GM11168 (cell line): ENCODE data around the gene ST8SIA4.

Experiments
- in situ Hi-C: fragments of 300-500 bp; cut with MboI; formaldehyde crosslinking; loops from one replicate; pipeline ENCODE4 v1.12.0; 2022; ENCODE audit warnings: low sequenced_read_pairs; ENCODE audit not compliant: unreplicated experiment

ST8SIA4 gene

DNA sequence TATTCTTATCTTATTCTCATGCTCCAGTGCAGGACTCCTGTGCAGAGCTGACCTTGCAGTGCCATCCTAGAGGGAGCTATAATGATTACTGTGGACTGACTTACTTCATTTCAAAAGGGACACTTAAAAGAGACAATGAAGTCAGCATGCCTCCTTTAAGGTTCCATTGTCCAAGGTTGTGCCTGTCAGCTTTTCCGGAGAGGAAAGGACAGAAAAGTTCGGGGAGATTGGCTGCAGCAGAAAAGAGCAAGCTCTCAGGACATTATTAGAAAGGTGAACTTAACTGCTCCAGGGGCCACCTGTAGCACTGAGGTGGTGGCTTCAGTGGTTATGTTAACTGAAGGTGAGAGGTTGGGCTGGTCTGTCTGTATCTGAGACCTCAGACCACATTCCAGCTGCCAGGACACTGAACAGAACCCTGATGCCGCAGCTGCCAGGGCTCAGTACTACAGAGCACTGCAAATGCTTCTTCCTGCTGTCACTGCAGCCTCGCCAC is 112.9 kb downstream of the ST8SIA4 start:
- in situ Hi-C loops = no loop called here

DNA sequence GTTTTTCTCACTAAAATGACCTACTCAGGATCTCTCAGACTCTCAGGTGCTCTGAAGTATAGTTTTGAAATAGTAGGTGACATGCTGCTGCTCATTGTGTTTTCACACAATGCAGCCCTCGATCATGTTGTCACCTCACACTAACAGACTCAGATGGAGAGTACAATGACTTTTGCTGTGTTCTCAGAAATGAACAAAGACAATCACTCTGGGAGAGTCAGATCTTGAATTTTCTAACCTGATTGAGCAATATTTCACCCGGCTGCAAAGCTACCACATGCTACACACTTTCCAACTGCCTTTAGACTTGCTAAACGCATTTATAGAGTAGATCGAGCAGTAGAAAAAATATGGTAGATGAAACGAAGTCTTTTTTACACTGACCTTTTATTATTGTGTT is 113.4 kb downstream of the ST8SIA4 start:
- in situ Hi-C loops = loop anchor here (5.0 kb wide), 1 partner anchor 113 kb away; the partner anchor contains the start of gene ST8SIA4

DNA sequence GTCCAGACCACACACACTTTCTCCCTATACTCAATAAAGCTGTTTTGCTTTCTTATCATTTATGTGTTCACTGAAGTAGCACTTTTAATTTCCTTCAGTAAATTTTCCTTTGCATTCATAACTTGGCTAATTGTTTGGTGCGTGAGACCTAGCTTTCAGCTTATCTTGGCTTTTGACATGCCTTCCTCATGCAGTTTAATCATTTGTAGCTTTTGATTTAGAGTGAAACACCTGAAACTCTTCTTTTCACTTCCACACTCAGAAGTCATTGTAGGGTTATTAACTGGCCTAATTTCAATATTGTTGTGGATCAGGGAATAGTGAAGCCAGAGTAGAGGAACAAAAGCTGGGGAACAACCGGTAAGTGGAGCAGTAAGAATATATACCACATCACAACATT is 114.7 kb downstream of the ST8SIA4 start:
- in situ Hi-C loops = loop anchor here (5.0 kb wide), 1 partner anchor 114 kb away; the partner anchor contains the start of gene ST8SIA4

DNA sequence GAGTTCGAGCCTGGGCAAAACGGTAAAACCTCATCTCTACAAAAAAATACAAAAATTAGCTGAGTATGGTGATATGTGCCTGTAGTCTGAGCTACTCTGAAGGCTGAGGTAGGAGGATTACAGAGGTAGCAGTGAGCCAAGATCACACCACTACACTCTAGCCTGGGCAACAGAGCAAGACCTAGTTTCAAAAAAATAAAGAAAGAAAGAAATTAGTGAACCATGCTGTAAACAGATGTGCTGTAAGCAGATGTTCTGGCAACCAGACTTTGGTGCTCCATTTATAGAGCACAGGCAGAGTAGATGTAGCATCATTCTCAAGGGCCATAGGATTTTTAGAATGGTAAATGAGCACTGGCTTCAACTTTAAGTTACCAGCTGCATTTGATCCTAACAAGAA is 115.4 kb downstream of the ST8SIA4 start:
- in situ Hi-C loops = loop anchor here (5.0 kb wide), 1 partner anchor 115 kb away; the partner anchor contains the start of gene ST8SIA4

DNA sequence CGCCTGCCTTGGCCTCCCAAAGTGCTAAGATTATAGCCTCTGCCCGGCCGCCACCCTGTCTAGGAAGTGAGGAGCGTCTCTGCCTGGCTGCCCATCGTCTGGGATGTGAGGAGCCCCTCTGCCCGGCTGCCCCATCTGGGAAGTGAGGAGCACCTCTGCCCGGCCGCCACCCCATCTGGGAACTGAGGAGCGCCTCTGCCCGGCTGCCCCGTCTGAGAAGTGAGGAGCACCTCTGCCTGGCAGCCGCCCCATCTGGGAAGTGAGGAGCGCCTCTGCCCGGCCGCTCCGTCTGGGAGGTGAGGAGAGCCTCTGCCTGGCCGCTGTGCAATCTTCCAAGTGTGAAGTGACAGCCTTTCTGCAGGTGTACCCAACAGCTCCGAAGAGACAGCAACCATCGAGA is 117.5 kb downstream of the ST8SIA4 start:
- in situ Hi-C loops = loop anchor here (5.0 kb wide), 1 partner anchor 117 kb away; the partner anchor contains the start of gene ST8SIA4

DNA sequence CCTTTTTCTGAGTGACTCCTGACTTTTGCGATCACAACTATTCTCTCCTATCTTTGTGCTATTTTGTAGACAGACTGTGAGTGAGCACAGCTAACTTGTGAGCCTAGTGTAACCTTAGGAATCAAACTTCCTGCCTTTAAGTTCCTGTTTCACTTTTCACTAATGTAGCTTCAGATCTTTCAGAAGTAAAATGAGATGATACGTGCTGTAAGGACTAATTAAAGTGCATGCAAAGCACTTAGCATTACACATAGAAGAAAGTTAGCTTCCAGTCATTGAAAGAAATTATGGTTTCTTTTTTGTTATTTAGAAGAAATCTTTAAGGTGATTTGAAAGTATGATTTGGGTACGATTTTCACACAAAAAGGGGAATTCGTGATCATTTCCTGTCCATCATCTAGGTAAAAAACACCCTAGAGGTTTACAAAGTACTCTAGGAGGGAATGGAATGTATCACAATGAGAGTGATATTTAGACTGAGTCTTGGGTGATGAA is 122.7 kb downstream of the ST8SIA4 start:
- in situ Hi-C loops = no loop called here

DNA sequence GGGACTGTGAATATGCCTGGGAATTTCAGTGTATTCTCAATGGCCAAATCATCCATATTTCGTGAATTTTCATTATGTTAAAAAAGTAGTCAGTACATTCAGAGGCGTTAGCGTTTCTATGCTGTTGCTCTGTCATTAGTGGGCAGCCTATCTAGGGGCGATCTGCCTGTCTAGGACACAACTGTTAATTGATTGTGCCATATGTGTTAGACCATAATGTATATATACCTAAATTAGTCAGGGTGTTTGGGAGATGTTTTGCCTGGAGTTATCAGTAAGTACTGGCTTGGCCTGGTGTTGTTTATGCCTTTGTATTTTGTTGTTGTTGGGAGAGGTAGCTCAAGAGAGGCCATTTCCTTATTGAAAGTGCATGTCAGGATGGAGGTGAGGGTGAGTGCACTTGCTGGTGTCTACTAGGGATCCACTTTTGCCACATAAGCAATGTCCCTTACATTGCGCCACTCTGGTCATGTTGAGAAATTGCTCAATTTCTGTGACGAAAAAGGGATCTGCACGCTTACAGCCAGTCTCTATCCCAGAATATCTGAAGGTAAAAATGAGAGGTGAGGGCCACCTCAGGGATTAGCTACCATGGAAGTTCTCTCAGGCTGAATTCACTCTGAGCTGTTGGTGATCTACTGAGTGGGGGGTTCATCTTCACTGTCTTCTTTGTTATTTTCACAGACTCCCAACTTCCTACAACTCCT is 123.3 kb downstream of the ST8SIA4 start:
- in situ Hi-C loops = no loop called here

DNA sequence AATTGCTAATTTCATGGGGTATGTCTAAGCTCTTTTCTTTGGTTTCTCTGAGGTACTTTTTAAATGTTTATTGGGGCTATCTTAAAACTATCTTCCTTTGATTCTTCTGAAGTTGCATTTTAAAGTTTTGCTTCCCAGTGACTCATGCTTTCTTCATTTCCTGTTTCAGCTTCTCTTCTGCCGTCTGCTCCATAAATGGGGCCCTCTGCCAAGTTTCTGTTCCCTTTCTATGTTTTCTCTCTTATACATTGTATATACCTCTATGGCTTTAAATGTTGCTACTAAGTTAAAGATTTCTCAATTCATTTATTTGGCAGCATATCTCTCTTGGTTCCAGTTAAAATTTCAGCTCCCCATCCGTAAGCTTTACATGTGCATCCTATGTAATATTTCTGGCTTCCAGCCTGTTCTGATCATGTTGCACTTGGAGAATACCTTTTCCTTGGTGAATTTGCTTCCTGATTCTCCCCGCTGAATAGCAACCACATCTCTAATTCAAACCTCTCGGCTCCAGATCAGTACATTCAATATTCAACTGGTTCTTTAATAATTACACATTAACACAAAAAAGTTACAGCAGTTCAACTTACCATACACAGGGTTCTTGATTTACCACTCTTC is 125.3 kb downstream of the ST8SIA4 start:
- in situ Hi-C loops = no loop called here

DNA sequence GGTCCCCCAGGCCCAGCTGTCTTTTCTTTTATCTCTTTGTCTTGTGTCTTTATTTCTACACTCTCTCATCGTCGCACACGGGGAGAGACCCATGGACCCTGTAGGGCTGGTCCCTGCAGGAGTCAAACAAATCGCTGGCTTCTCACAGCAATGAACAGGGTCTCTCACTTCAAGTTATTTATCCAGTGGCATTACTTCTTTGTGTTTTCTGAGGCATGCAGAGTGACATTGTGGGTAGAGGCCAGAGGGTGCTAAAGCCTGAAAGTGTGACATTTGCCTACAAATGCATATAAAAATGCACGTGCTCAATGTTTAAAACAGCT is 127.6 kb downstream of the ST8SIA4 start:
- in situ Hi-C loops = no loop called here

DNA sequence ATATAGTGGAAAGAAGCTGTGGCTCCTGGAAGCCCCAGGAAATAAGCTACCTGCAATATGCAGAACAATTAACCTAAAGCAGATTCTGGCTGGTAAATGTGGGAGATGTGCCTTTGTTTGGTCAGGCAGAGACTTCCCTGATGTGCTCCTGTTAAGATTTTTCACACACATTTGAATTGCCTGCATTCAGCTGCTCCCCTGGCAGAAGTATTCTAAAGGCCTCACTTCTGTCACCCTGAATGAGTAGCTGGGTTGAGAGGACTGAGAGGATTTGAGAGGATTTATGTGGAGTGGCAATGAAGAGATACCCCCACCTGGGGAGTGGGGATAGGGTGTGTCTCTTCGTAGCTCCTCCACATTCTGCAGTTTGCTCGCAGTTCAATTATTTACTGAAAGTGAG is 130.5 kb downstream of the ST8SIA4 start:
- in situ Hi-C loops = loop anchor here (25.0 kb wide), 1 partner anchor 265 kb away; no protein-coding TSS in a partner anchor

DNA sequence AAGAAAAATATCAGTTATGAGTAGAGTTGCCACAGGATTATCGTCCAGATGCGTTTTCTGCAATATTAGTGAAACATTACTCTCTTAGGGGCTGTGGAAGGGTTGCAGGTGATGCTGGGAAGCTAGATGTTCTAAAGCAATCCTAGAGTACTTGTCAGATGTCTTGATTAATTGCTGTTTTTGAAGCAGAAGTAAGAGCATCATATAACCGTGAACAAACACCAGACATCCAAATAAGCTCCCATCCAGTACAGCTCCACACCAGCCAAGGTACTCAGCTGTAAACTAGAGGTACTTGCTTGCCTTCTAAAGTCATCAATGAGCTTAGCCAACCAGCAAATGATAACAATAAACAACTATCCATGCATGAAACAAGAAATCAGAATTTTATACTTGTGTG is 131.1 kb downstream of the ST8SIA4 start:
- in situ Hi-C loops = loop anchor here (25.0 kb wide), 1 partner anchor 265 kb away; no protein-coding TSS in a partner anchor

DNA sequence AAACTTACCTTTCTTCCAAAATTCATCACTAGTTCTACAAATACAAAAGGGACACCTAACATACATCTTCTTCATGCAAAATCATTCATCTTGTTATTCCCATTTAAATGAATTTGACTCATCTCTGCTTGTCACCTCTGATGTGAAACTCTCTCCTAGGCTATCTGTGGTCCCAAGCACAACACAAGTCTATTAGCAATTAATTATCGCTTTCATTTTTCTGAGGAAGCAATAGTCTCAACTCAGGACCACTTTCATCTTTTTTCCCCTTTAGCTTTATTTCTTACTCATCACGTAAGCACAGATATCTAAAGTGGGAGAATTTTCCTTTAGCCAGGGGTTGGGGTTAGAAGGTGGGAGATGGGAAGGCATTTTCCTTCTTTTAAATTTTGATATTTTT is 131.9 kb downstream of the ST8SIA4 start:
- in situ Hi-C loops = loop anchor here (25.0 kb wide), 1 partner anchor 266 kb away; no protein-coding TSS in a partner anchor

DNA sequence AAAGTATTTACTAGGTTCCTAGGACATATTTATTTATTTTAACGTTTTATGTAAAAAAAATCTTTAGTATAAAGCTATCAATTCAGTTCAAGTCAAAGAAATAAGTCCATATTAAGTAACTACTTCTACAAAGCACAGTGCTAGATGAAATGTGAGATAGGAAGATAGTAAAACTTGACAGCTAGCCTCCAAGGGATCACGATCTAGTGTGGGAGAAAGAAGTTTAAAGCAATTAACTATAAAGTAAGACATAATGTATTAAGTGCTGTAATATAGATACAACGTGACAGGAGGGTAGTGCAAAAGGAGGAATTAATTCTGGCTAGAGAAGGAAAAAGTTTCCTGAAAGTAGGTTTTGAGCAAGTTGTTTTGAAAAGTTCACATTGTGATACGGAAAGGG is 134.9 kb downstream of the ST8SIA4 start:
- in situ Hi-C loops = loop anchor here (25.0 kb wide), 1 partner anchor 269 kb away; no protein-coding TSS in a partner anchor

DNA sequence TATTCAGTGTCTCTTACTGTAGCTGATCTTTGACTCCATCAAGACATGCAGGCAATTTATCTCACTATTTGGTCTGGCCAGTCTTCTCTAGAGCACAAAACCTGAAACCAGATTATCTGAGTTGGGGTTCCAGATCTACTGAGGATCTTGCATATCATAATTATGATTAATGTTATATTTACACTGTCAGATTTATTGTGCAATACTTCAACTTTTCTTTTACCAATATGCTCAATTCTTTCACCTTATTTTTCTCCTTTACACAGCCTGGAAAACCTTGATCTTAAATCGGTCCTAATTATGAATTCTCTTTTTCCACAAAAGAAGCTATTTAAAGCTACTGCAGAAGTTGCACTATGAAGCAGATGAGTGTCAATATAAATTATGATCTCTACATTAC is 140.1 kb downstream of the ST8SIA4 start:
- in situ Hi-C loops = loop anchor here (25.0 kb wide), 1 partner anchor 274 kb away; no protein-coding TSS in a partner anchor

DNA sequence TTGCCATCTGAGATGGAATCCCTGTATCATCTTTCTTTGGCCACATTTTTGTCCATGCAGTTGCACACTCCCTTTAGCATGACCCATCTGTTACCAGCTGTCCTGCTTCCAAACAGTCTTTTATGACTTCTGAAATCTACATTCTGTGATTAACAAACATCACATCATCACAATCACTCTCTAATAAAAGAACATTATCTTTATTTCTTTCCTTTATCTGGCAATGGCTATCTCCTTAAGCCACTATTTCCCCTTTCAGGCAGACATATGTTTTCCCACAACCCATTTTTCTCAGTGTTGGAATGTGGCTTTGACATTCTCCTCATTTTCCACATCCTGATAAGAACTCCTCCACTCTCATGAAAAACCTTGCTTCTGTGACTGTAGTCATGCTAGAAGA is 141.0 kb downstream of the ST8SIA4 start:
- in situ Hi-C loops = loop anchor here (25.0 kb wide), 1 partner anchor 275 kb away; no protein-coding TSS in a partner anchor

DNA sequence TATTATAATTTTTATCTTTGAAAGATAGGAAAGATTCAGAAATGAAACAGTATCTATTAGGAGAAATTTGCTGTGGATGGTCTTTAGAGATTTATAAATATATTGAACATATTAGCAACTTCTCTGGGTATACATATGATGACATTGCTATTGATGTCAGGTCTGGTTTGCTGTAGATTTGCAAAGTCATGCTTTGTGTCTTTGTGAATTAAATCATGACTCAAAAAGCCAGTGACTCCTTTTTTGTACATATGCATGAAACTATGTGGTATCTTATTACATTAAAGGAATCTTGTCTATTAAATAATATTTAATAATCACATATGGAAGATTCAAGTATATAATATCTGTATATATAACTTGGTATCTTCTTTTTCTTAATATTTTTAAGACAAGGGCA is 141.9 kb downstream of the ST8SIA4 start:
- in situ Hi-C loops = loop anchor here (25.0 kb wide), 1 partner anchor 276 kb away; no protein-coding TSS in a partner anchor

DNA sequence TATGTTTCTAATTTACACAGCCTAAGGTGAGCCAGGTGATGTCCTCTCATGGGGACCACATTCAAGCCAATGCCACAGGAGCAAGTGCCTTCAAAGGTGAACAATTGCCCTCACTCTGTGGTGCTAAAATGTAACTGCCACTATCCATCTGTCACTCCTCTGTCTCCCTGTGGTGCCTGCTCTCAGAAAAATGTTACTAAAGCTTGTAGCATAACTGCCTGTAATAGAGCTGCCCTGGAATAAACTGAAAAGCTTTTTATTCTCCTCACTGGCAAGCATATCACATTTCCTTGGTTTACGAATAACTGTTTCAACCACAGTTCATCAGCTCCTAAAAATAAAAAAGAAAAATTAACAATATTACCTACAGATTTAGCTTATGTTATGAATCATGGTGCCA is 142.4 kb downstream of the ST8SIA4 start:
- in situ Hi-C loops = loop anchor here (25.0 kb wide), 1 partner anchor 277 kb away; no protein-coding TSS in a partner anchor

DNA sequence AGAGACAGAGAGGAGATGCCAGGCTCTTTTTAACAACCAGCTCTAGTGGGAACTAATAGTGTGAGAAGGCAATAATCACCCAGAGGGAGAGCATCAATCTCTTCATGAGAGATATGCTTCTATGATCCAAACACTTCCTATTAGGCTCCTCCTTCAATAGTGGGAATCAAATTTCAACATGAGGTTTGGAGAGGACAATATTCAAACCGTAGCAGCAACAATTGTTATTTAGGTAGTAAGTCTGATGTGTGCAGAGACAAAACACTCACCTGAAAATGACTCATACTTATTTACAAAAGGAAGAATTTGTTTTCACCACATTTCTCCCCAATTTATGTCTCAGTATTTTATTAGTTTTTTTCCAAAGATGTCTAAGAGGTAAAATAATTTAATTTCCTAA is 144.3 kb downstream of the ST8SIA4 start:
- in situ Hi-C loops = loop anchor here (25.0 kb wide), 1 partner anchor 279 kb away; no protein-coding TSS in a partner anchor

DNA sequence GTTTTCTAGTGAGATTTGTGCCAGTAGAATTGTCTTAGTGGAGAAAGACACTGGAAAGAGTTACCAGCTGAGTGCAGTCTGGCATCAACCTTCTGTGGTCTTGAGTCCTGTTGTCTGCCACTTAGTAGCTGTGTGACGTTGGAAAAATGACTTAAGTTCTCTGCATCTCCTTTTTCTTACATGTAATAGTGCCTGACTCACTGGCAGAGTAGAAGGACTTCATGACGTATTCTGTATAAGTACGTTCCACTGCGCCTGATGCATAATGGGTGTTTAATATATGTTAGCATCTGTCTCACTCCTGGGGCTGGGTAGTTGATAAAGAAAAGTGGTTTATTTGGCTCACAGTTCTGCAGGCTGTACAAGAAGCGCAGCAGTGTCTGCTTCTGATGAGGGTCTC is 144.8 kb downstream of the ST8SIA4 start:
- in situ Hi-C loops = loop anchor here (25.0 kb wide), 1 partner anchor 279 kb away; no protein-coding TSS in a partner anchor

DNA sequence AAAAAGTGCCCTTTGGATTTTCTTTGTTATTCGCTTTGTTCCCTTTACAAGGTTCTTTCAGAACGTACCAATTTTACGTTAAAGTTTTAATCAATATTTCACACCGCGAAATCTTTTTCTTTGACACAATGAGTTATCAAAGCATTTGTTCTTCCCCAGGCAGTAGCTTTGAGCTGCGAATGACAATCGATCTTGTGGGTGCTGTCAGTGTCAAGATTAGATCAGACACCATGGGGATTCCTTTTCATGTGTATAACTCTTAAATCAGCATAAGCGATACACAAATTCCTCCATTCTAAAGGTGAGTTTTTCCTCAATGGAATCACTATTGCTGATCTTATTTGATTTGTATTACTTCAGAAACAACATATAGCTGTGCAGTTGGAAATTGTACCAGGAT is 145.5 kb downstream of the ST8SIA4 start:
- in situ Hi-C loops = loop anchor here (25.0 kb wide), 1 partner anchor 280 kb away; no protein-coding TSS in a partner anchor
